ENCODE results near the gene TMEM150B.

The TMEM150B gene

DNA sequence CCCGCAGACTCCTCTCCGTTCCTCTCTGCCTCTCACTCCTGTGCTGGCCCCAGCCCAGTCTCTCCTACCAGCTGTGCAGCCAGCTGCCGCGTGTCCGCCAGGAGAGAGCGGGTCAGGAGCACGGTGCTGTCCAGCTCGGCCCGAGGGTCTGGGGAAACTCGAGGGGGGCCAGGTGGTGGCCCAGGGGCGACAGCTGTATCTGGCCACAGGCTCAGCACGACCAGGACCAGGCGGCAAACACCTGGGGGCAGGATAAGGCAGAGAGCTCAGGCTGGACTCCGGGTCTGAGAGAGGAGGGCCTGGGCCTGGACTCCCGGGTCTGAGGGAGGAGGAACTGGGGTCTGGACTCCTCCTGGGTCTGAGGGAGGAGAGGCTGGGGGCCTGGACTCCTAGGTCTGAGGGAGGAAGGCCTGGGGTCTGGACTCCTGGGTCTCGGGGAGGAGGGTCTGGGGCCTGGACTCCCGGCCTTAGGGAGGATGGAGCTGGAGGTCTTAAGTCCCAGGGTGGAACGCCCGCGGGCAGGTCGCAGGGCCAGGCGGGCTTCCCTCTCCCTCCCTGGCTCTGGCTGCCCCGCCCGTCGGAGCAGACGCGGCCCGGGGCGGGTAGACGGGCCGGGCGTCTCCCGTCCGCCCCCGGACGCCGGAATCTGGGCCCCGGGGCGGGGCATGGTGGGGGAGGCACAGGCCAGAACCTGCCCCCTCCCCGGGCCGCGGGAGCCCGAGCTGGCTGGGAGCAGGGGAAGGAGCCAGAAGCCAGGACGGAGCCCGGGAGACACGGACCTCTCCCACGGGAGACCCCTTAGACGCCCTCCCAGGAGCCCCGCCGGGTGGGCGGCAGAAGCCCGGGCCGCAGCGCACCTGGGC, 43.8 kb upstream of the TMEM150B start:
- TF ChIP-seq, protein P1, sequence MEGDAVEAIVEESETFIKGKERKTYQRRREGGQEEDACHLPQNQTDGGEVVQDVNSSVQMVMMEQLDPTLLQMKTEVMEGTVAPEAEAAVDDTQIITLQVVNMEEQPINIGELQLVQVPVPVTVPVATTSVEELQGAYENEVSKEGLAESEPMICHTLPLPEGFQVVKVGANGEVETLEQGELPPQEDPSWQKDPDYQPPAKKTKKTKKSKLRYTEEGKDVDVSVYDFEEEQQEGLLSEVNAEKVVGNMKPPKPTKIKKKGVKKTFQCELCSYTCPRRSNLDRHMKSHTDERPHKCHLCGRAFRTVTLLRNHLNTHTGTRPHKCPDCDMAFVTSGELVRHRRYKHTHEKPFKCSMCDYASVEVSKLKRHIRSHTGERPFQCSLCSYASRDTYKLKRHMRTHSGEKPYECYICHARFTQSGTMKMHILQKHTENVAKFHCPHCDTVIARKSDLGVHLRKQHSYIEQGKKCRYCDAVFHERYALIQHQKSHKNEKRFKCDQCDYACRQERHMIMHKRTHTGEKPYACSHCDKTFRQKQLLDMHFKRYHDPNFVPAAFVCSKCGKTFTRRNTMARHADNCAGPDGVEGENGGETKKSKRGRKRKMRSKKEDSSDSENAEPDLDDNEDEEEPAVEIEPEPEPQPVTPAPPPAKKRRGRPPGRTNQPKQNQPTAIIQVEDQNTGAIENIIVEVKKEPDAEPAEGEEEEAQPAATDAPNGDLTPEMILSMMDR (conservative IDR thresholded peaks at IDR 0.05; ENCODE audit: low read length), result no peak
- H3K4me3 ChIP-seq (ENCODE audit: low read length), result peak overlapping the region; percentile 64
- DNase-seq (ENCODE audit: low read depth), result peak; percentile 71

GRCh38 chr19:55368106-55368505, 43.0 kb upstream of the TMEM150B start:
- TF ChIP-seq, protein P1 (conservative IDR thresholded peaks at IDR 0.05; ENCODE audit: low read length), result no peak
- H3K4me3 ChIP-seq (ENCODE audit: low read length), result no peak overlapping the region
- DNase-seq (ENCODE audit: low read depth), result no peak

DNA sequence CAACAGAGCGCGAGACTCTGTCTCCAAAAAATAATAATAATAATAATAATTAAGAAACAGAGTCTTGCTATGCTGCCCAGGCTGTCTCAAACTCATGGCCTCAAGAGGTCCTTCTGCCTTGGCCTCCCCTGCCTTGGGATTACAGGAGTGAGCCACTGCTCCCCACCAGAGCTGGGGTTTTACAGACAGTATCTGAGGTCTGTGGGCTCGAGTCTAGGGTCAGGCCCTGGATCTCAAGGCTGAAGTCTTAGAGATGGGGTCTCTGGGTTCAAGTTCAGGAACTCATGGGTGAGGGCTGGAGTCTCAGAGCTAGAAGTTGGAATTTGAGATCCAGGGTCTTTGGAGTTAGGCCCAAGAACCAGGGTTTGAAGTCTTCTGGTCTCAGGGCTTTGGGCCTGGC, 41.6 kb upstream of the TMEM150B start:
- TF ChIP-seq, protein P1 (conservative IDR thresholded peaks at IDR 0.05; ENCODE audit: low read length), result no peak
- no peak overlapping the region for H3K4me3 ChIP-seq (ENCODE audit: low read length)
- DNase-seq (ENCODE audit: low read depth), result no peak

DNA sequence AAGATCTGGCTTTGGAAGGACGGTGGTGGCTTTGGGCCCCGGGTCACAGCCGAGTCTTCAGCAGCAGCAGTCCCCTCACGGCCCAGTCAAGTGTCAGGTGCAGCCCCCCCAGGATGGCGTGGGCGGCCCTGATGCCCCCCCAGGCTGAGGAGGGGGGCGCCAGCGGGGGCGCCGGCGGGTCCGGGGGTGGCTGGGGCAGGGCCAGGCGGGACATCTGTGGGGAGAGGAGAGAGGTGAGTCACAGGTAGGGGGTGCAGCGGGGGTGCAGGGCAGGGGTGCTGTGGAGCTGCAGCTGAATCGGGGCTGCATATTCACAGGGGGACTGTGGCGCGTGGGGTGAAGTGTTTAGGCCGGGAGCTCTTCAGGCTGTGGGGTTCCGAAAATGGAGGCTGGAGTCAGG, 40.8 kb upstream of the TMEM150B start:
- TF ChIP-seq, protein P1 (conservative IDR thresholded peaks at IDR 0.05; ENCODE audit: low read length), result no peak
- no peak for DNase-seq (ENCODE audit: low read depth)
- no peak overlapping the region for H3K4me3 ChIP-seq (ENCODE audit: low read length)

DNA sequence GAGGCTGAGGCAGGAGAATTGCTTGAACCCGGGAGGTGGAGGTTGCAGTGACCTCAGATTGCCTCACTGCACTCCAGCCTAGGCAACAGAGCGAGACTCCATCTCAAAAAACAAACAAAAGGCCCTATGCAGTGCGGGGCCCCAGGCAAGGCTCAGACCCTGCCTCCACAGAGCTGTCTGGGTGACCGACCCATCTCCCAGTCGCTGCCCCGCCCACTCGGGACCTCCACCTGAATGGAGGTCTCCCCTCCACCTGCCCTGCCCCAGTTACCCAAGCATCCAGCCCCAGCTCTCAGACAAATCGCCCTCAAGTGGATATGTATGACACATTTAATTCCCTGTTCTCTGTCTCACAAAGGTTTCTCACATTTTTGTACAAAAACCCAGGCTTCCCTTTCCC, 40.1 kb upstream of the TMEM150B start:
- DNase-seq (ENCODE audit: low read depth), result no peak
- no peak overlapping the region for H3K4me3 ChIP-seq (ENCODE audit: low read length)
- TF ChIP-seq, protein P1 (conservative IDR thresholded peaks at IDR 0.05; ENCODE audit: low read length), result no peak

DNA sequence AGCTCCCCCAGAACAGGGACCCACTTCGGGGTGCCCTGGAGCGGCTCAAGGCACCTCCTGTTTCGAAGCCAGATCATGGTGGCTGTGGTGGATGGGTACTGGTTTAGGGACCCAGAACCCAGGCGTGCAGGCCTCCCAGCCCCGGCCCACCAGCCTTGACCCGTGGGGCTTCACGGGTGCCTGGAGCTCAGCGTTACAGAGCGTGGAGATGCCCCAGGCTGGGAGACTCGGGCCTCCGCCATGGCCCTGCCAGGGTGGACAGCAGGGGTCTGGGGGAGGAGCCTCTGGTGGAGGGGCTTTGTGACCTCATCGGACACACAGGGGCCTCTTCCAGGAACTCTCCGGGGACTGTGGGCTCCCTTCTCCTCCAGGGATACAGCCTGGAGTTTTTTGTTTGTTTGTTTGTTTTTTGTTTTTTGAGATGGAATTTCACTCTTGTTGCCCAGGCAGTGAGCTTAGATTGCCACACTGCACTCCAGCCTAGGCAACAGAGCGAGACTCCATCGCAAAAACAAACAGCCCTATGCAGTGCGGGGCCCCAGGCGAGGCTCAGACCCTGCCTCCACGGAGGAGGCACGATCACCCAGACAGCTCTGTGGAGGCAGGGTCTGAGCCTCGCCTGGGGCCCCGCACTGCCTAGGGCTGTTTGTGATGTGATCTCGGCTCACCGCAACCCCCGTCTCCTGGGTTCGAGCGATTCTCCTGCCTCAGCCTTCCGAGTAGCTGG, 38.0 kb upstream of the TMEM150B start, which contains the start of gene GARIN5B:
Gene GARIN5B (minus strand): TSS at position 271 of the 727 bp plus-strand sequence. CDS start 194 bp downstream, at position 77.
- H3K4me3 ChIP-seq (ENCODE audit: low read length), result no peak within 1 kb of the TSS
- TF ChIP-seq, protein P1 (conservative IDR thresholded peaks at IDR 0.05; ENCODE audit: low read length), result no peak
- DNase-seq (ENCODE audit: low read depth), result no peak
